Epithelial cell of proximal tubule (primary cell): ENCODE results near the gene PLA2G4A. TPM values are rescaled to one million over a fixed set of nuclear protein-coding genes. Genes with fewer than 3 reads are reported as not detected.

Experiments
- DNase-seq: peaks from one replicate; pipeline ENCODE4 v3.0.0-alpha.2; 2011; ENCODE audit warnings: low read depth
- H3K4me3 ChIP-seq: 2 replicates; pipeline ENCODE4 v1.5.1; 2011; ENCODE audit warnings: low read depth, mild to moderate bottlenecking, low read length
- total RNA-seq: library from RNA; depleted of rRNA; stranded (reverse); fragments of >200 nt; gene quantifications from 2 replicates; pipeline ENCODE4 v1.2.3, GENCODE V29; 2015
- TF ChIP-seq, protein P1 (sequence below): conservative IDR thresholded peaks from 2 replicates; pipeline ENCODE4 v1.5.1; 2012; ENCODE audit warnings: low read depth, mild to moderate bottlenecking, low read length

PLA2G4A gene
- total RNA-seq, 1 donor from 2014 or later, result 0.40 TPM

DNA sequence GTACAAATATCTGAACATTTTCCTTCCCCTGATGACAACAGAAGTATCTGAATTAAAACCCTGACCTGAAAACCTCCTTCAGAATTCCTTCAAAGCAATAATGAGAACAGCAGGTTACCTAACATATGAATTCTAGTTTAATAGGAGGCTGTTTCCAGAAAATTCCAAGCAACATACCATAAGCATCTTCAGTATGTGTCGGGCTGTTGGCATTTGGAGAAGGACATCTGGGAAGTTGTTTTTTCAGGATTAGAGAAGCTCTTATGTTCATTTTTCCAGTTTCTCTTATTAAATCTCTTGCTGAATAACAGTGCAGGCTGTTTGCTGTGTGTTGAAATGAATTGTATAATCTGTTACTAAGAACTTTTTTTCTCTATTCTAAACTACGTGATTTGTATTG is 101.5 kb downstream of the PLA2G4A start:
- TF ChIP-seq, protein P1, sequence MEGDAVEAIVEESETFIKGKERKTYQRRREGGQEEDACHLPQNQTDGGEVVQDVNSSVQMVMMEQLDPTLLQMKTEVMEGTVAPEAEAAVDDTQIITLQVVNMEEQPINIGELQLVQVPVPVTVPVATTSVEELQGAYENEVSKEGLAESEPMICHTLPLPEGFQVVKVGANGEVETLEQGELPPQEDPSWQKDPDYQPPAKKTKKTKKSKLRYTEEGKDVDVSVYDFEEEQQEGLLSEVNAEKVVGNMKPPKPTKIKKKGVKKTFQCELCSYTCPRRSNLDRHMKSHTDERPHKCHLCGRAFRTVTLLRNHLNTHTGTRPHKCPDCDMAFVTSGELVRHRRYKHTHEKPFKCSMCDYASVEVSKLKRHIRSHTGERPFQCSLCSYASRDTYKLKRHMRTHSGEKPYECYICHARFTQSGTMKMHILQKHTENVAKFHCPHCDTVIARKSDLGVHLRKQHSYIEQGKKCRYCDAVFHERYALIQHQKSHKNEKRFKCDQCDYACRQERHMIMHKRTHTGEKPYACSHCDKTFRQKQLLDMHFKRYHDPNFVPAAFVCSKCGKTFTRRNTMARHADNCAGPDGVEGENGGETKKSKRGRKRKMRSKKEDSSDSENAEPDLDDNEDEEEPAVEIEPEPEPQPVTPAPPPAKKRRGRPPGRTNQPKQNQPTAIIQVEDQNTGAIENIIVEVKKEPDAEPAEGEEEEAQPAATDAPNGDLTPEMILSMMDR, result no peak
- H3K4me3 ChIP-seq, result no peak overlapping the region
- DNase-seq, result no peak

DNA sequence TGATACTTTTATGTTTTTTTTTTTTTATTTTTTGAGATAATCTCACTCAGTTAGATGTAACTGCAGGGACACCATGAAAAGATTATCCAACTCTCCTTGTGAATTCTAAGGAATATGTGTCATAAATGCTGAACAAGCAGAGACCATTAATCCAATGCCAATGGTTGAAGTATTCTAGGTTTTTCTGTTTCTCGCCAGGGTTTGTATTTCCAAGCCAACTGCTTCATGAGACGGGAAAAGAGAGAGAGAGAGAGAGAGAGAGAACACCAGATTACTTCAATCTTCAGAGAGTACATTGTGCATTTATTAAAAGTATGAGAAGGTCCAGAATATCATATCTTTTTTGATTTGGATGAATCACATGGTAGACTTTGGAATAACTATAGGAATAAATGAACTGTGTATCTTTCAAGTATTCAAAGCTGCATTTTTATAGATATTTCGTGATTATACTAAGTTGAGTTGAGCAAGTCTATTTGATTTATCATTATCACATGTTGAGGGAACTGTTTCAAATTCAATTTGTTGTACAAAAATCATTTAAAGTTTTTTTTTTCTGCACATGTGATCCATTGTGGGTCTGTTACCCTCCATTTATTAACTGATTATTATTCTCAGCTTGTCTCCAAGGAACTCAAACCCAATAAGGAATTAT is 108.4 kb downstream of the PLA2G4A start:
- H3K4me3 ChIP-seq, result no peak overlapping the region
- TF ChIP-seq, protein P1, result no peak
- DNase-seq, result no peak

DNA sequence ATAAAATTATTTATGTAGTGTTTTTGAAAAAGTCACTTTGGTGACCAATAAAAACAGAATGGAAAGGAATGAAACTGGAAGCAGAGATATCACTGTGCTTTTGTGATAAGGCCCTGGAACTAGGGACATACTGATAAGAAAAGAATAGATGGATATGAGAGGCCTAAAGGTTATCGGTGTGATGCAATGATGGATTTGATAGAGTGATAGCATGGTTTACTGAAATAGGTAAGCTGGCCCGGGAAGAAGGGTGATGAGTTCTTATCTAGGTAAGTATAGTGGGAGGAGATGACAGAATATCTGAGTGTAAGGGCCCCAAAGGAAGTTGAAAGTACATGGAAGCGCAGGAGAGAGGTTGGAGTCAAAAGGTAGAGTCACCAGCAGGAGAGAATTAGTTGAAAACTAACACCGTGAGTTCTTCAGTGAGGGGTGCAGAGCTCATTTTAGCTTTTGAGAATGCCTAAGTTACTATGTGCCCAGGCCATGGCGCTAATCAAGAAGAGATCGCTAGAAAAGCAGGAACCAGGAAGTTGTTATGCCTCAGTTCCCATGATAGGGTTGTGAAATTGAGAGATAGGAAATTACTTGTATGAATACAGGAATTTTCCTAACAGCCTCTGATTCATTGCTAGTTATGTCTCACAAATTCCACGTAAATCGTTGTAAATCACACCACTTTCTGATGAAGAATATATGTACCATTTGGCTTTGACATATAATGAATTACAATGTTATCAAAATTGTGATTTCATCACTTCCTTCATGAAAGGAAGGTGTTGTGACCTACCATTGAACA is 115.3 kb downstream of the PLA2G4A start:
- TF ChIP-seq, protein P1, result no peak
- no peak overlapping the region for H3K4me3 ChIP-seq
- DNase-seq, result no peak

DNA sequence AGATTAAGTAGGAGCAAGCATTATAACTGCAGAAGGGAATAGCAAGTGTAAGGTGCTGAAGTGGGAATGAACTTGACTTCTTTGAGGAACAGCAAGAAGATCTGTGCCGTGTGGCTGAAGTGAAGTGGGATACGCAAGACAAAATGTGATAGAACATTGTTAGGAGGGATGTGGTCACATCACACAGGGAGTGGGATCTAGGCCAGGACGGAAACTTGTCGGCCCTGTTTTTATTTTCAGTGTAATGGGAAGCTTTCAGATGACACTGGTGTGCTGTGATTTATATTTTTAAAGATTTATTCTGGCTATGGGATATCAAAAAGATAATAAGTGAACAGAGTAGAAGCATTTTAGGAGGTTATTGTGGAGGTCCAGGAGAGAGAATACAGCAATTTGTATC is 116.4 kb downstream of the PLA2G4A start:
- DNase-seq, result no peak
- H3K4me3 ChIP-seq, result no peak overlapping the region
- TF ChIP-seq, protein P1, result no peak

DNA sequence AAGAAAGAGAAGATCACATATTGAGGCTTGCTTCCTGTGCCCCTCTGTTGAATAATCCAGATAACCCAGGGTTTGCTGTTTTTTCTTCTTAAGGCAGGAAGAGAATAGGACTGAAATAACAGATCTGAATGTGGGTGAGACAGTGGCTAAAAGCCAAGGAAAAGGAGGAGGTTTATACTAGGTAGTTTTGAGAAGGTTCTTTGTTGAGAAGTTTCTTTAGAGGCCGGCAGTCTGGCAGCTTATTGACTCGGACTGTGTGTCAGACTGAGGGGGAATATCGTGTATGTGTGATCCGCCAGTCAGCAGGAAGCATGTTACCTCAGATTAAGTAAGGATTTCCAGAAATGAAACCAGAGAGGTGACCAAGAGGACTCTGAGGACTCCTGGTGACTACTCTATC is 119.8 kb downstream of the PLA2G4A start:
- H3K4me3 ChIP-seq, result no peak overlapping the region
- TF ChIP-seq, protein P1, result no peak
- DNase-seq, result no peak

DNA sequence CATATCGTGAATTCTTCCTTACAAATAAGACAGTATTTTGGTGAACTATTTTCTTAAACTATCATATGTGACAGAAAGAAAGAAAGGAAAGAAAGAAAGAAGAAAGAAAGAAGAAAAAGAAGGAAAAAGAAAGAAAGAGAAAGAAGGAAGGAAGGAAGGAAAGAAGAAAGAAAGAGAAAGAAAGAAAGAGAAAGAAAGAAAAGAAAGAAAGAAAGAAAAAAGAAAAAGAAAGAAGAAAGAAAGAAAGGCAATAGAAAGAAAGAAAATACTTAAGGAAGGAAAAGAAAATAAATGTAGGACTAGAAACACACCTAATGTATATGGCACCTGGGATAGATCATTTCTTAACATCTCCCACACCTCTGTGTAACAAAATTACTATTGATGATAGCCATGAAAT is 120.4 kb downstream of the PLA2G4A start:
- no peak for DNase-seq
- H3K4me3 ChIP-seq, result no peak overlapping the region
- TF ChIP-seq, protein P1, result no peak

DNA sequence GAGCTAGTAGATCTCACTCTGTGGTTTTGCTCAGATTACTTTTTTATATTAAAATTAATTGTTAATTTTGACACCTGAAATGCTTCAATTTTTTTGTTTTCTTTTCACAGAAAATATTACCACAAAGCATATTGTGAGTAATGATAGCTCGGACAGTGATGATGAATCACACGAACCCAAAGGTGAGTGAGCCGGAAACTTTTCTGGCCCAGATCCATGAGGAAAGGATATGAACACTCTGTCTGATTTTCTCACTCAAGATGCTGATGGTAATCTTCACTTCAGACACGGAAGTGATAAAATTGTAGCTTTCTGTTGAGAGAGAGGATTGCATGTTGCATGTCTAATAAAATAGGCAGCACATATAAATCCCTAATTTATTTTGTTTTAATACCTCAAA is 121.8 kb downstream of the PLA2G4A start:
- no peak for DNase-seq
- H3K4me3 ChIP-seq, result no peak overlapping the region
- TF ChIP-seq, protein P1, result no peak
